Measurements from ENCODE around the gene APEX2. TPM values are rescaled to one million over a fixed set of nuclear protein-coding genes. Genes with fewer than 3 reads are reported as not detected.
"Not testable (repeated sequence)": the region's sequence is repeated elsewhere in the genome, so short reads cannot be mapped to it uniquely, and the experiment has no call there.

The APEX2 gene
- total and polyA plus RNA-seq, 5 donors from 2014 or later, result 9.4 to 21.6 (median 18.3) TPM

GRCh38 chrX:55050599-55050998, 50.4 kb downstream of the APEX2 start:
- H3K36me3 Mint-ChIP-seq; H3K4me3 ChIP-seq (ENCODE audit: low read depth, low read length); H3K36me3 ChIP-seq (ENCODE audit: control insufficient read depth, insufficient read depth, low read length); ATAC-seq (ENCODE audit: low read depth in 2 of 2); H3K9me3 ChIP-seq (ENCODE audit: control insufficient read depth in 2 of 2, low read length in 2 of 2); H3K27ac Mint-ChIP-seq; H3K27me3 Mint-ChIP-seq; DNase-seq; H3K9me3 Mint-ChIP-seq; H3K4me1 Mint-ChIP-seq; H3K4me1 ChIP-seq (ENCODE audit: control insufficient read depth, insufficient read depth, low read length, poor library complexity, severe bottlenecking); H3K27ac ChIP-seq (ENCODE audit: insufficient read depth, low read length, poor library complexity, severe bottlenecking); H3K4me3 Mint-ChIP-seq; H3K27me3 ChIP-seq (ENCODE audit: control insufficient read depth, insufficient read depth, low read length): not testable (repeated sequence)

- Histone ChIP-seq H3K9me3 (ENCODE audit: control insufficient read depth in 2 of 2, low read length in 2 of 2) (no peaks in the 10 kb centered on the region), H3K27me3 (ENCODE audit: control insufficient read depth, insufficient read depth, low read length) (no peaks in the 10 kb centered on the region), H3K36me3 (ENCODE audit: control insufficient read depth, insufficient read depth, low read length) (no peaks in the 10 kb centered on the region), H3K27ac (ENCODE audit: insufficient read depth, low read length, poor library complexity, severe bottlenecking) (no peak overlapping the region), H3K4me1 (ENCODE audit: control insufficient read depth, insufficient read depth, low read length, poor library complexity, severe bottlenecking) (peaks cover 14% of the 10 kb centered on the region), H3K4me3 (ENCODE audit: low read depth, low read length) (peak overlapping the region; percentile 78)
- DNase-seq, result peak; percentile 10 to 54 (median 40)
- ATAC-seq (ENCODE audit: low read depth in 2 of 2), result peak; percentile 72 to 85
- Mint-ChIP-seq H3K36me3 (no peaks in the 10 kb centered on the region), H3K27me3 (peaks cover 5% of the 10 kb centered on the region), H3K27ac (peak overlapping the region; percentile 36 to 73 (median 38)), H3K4me3 (peak overlapping the region; percentile 11 to 77 (median 54)), H3K4me1 (peaks cover 0 to 17% (median 13%) of the 10 kb centered on the region in 4 donors), H3K9me3 (peaks cover 0 to 3% (median 0%) of the 10 kb centered on the region in 7 donors)
These were observed 56.9 kb downstream of the APEX2 start for GRCh38 chrX:55056820-55057674.

- H3K36me3 Mint-ChIP-seq, result no peaks in the 10 kb centered on the region
- no peaks in the 10 kb centered on the region for H3K9me3 ChIP-seq (ENCODE audit: control insufficient read depth in 2 of 2, low read length in 2 of 2)
- H3K27ac Mint-ChIP-seq, result peak overlapping the region in 2 of 3 donors; percentile 36 to 73
- H3K4me3 Mint-ChIP-seq, result peak overlapping the region in 3 of 4 donors; percentile 59 to 81 (median 77)
- peaks cover 14% of the 10 kb centered on the region for H3K4me1 ChIP-seq (ENCODE audit: control insufficient read depth, insufficient read depth, low read length, poor library complexity, severe bottlenecking)
- ATAC-seq (ENCODE audit: low read depth in 2 of 2) (peak; percentile 50 to 65), DNase-seq (peak; percentile 3 to 50 (median 36))
- H3K4me3 ChIP-seq (ENCODE audit: low read depth, low read length), result peak overlapping the region; percentile 78
- no peaks in the 10 kb centered on the region for H3K27me3 ChIP-seq (ENCODE audit: control insufficient read depth, insufficient read depth, low read length)
- no peaks in the 10 kb centered on the region for H3K36me3 ChIP-seq (ENCODE audit: control insufficient read depth, insufficient read depth, low read length)
- H3K27ac ChIP-seq (ENCODE audit: insufficient read depth, low read length, poor library complexity, severe bottlenecking), result no peak overlapping the region
- no peaks in the 10 kb centered on the region for H3K9me3 Mint-ChIP-seq
- peaks cover 0 to 17% (median 13%) of the 10 kb centered on the region in 4 donors for H3K4me1 Mint-ChIP-seq
- H3K27me3 Mint-ChIP-seq, result peaks cover 9% of the 10 kb centered on the region
These were observed 57.6 kb downstream of the APEX2 start for GRCh38 chrX:55057675-55058249.

Other genes with a start within 250 kb of the APEX2 start
- not detected for gene ITIH6, start 202.1 kb upstream of the APEX2 start, total RNA-seq
- not detected for gene ITIH6, start 202.1 kb upstream of the APEX2 start, polyA plus RNA-seq
- 61.0 TPM for gene MAGED2, start 192.6 kb upstream of the APEX2 start, total RNA-seq
- gene MAGED2, start 192.6 kb upstream of the APEX2 start, polyA plus RNA-seq, result 100 to 1,000 TPM in 3 of 4 donors, 10 to 100 TPM in 1; 97.5 to 116 (median 109) TPM
- 0.47 TPM for gene TRO, start 79.5 kb upstream of the APEX2 start, total RNA-seq
- under 1 TPM in 2 of 4 donors, not detected in 2; 0.17 to 0.44 TPM for gene TRO, start 79.5 kb upstream of the APEX2 start, polyA plus RNA-seq
- 0.35 TPM for gene PFKFB1, start 6.2 kb upstream of the APEX2 start, total RNA-seq
- under 1 TPM in 2 of 4 donors, not detected in 2; 0.09 to 0.40 TPM for gene PFKFB1, start 6.2 kb upstream of the APEX2 start, polyA plus RNA-seq
- not detected for gene ALAS2, start 30.6 kb downstream of the APEX2 start, total RNA-seq
- gene ALAS2, start 30.6 kb downstream of the APEX2 start, polyA plus RNA-seq, result not detected
- gene PAGE2B, start 74.7 kb downstream of the APEX2 start, total RNA-seq, result not detected
- not detected for gene PAGE2B, start 74.7 kb downstream of the APEX2 start, polyA plus RNA-seq
- not detected for gene PAGE2, start 88.7 kb downstream of the APEX2 start, total RNA-seq
- not detected for gene PAGE2, start 88.7 kb downstream of the APEX2 start, polyA plus RNA-seq
- gene PAGE5, start 220.0 kb downstream of the APEX2 start, total RNA-seq, result not detected
- 1 to 10 TPM in 2 of 4 donors, under 1 TPM in 1, not detected in 1; 0.66 to 3.3 (median 2.6) TPM for gene PAGE5, start 220.0 kb downstream of the APEX2 start, polyA plus RNA-seq

All from CD4-positive, CD25-positive, alpha-beta regulatory T cell (primary cell).